Uterus (tissue), 2 donors: Measurements from ENCODE around the gene AZIN2.
"Not testable (repeated sequence)": the region's sequence is repeated elsewhere in the genome, so short reads cannot be mapped to it uniquely, and the experiment has no call there.

Experiments used
- CTCF ChIP-seq, 4 experiments: fragments of 200-600 bp in 2 of 4; fragments of 450-650 bp in 2 of 4; sonication (generic) in 2 of 4; IDR thresholded peaks; one replicate each; pipeline ENCODE4 v1.5.1; 2016 to 2019; ENCODE audit warnings: antibody characterized with exemption in 4 of 4, mild to moderate bottlenecking in 2 of 4, moderate library complexity in 1 of 4
- POLR2A ChIP-seq, 2 donors: fragments of 450-650 bp; IDR thresholded peaks; one replicate each; pipeline ENCODE4 v1.6.1; 2016; ENCODE audit warnings: antibody characterized with exemption in 2 of 2, mild to moderate bottlenecking in 1 of 2, moderate library complexity in 1 of 2

DNA sequence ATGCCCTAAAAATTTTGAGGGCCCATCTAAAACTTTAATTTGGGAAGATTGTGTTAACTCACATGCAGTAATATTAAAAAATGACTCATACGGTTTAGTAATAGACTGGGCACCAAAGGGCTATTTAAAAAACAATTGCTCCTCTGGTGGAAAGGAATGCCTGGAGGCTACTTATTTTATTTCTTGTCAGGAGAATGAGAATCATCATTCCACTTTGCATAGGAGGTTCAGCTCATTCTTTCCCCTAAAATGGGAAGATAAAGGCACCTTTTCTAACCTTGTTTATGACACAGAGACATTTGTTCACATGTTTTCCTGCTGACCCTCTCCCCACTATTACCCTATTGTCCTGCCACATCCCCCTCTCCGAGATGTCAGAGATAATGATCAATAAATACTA is 12.8 kb upstream of the AZIN2 start:
- not testable (repeated sequence) for TF ChIP-seq POLR2A, CTCF (IDR thresholded peaks at IDR 0.05)
